Activated naive CD8-positive, alpha-beta T cell treated with anti-CD3 and anti-CD28 coated beads, Interleukin-2, amount 10 ng/mL, durations not matched to agents 7 days and 5 days (primary cell): ENCODE measurements around the gene PRAME. TPM values are rescaled to one million over a fixed set of nuclear protein-coding genes. Genes with fewer than 3 reads are reported as not detected.
"Not testable (repeated sequence)": the region's sequence is repeated elsewhere in the genome, so short reads cannot be mapped to it uniquely, and the experiment has no call there.

Source experiments
- ATAC-seq: fragments of 150-1000 bp; cut with Tn5 transposase; one replicate; pipeline ENCODE4 v1.10.0; 2021; ENCODE audit warnings: low read depth, moderate library complexity
- POLR2A ChIA-PET: fragments of 350-600 bp; sonication (Branson Sonifier 250); formaldehyde crosslinking; loops from one replicate; lab custom pipeline; 2021; ENCODE audit warnings: antibody characterized with exemption; lab: Charles Lee
- DNase-seq: peaks from one replicate; pipeline ENCODE4 v3.0.0; 2021
- H3K27ac Mint-ChIP-seq: one replicate; pipeline ENCODE4 v1.8.0; 2022; ENCODE audit warnings: mild to moderate bottlenecking, mixed read lengths
- H3K27me3 Mint-ChIP-seq: one replicate; pipeline ENCODE4 v1.8.0; 2022; ENCODE audit warnings: mild to moderate bottlenecking, moderate library complexity, mixed read lengths
- H3K36me3 Mint-ChIP-seq: one replicate; pipeline ENCODE4 v1.8.0; 2021; ENCODE audit warnings: mild to moderate bottlenecking, mixed read lengths
- H3K4me1 Mint-ChIP-seq: one replicate; pipeline ENCODE4 v1.8.0; 2021; ENCODE audit warnings: mixed read lengths
- H3K4me3 Mint-ChIP-seq: one replicate; pipeline ENCODE4 v1.8.0; 2022; ENCODE audit warnings: mild to moderate bottlenecking, moderate library complexity, mixed read lengths
- H3K9me3 Mint-ChIP-seq: one replicate; pipeline ENCODE4 v1.8.0; 2021; ENCODE audit warnings: mixed read lengths
- total RNA-seq, 2 experiments: library from RNA; stranded (reverse); gene quantifications; one replicate each; pipeline ENCODE4 v1.2.3, GENCODE V29; 2021

Gene PRAME
- total RNA-seq, 2 experiments from 2014 or later = not detected

- H3K4me1 Mint-ChIP-seq = no peaks in the 10 kb centered on the region
- POLR2A ChIA-PET = no interaction called here
- H3K36me3 Mint-ChIP-seq = no peaks in the 10 kb centered on the region
- ATAC-seq (no peak), DNase-seq (no peak)
- no peak overlapping the region for H3K27ac Mint-ChIP-seq
- H3K27me3 Mint-ChIP-seq = peaks cover 20% of the 10 kb centered on the region
- H3K4me3 Mint-ChIP-seq = no peak overlapping the region
- no peaks in the 10 kb centered on the region for H3K9me3 Mint-ChIP-seq
These were observed 39.5 kb downstream of the PRAME start for GRCh38 chr22:22519591-22519990.

GRCh38 chr22:22516992-22517391 is 42.1 kb downstream of the PRAME start:
- H3K36me3 Mint-ChIP-seq = no peaks in the 10 kb centered on the region
- H3K9me3 Mint-ChIP-seq = no peaks in the 10 kb centered on the region
- no peaks in the 10 kb centered on the region for H3K4me1 Mint-ChIP-seq
- peaks cover 31% of the 10 kb centered on the region for H3K27me3 Mint-ChIP-seq
- DNase-seq (no peak), ATAC-seq (no peak)
- POLR2A ChIA-PET = no interaction called here
- H3K4me3 Mint-ChIP-seq = no peak overlapping the region
- H3K27ac Mint-ChIP-seq = no peak overlapping the region

GRCh38 chr22:22515890-22516289 is 43.2 kb downstream of the PRAME start:
- POLR2A ChIA-PET = no interaction called here
- Mint-ChIP-seq H3K4me1 (no peaks in the 10 kb centered on the region), H3K4me3 (no peak overlapping the region), H3K27ac (no peak overlapping the region), H3K27me3 (peaks cover 32% of the 10 kb centered on the region), H3K9me3 (peaks cover 3% of the 10 kb centered on the region), H3K36me3 (no peaks in the 10 kb centered on the region)
- DNase-seq = no peak
- no peak for ATAC-seq

GRCh38 chr22:22514431-22514830 is 44.6 kb downstream of the PRAME start:
- DNase-seq, H3K9me3 Mint-ChIP-seq, ATAC-seq, H3K4me1 Mint-ChIP-seq, POLR2A ChIA-PET, H3K36me3 Mint-ChIP-seq, H3K4me3 Mint-ChIP-seq, H3K27ac Mint-ChIP-seq: not testable (repeated sequence)
- H3K27me3 Mint-ChIP-seq = peaks cover 31% of the 10 kb centered on the region

- POLR2A ChIA-PET = no interaction called here
- H3K27me3 Mint-ChIP-seq = peaks cover 29% of the 10 kb centered on the region
These were observed 45.4 kb downstream of the PRAME start for GRCh38 chr22:22513619-22514018.

GRCh38 chr22:22512951-22513350 is 46.1 kb downstream of the PRAME start:
- Mint-ChIP-seq H3K27me3 (peaks cover 29% of the 10 kb centered on the region), H3K27ac (no peak overlapping the region), H3K36me3 (peaks cover 2% of the 10 kb centered on the region), H3K9me3 (peaks cover 8% of the 10 kb centered on the region), H3K4me1 (peaks cover 5% of the 10 kb centered on the region), H3K4me3 (no peak overlapping the region)
- POLR2A ChIA-PET = no interaction called here
- DNase-seq (no peak), ATAC-seq (no peak)

More at GRCh38 chr22:22513619-22514018, 45.4 kb downstream of the PRAME start:
- Mint-ChIP-seq H3K36me3 (peaks cover 2% of the 10 kb centered on the region), H3K9me3 (peaks cover 8% of the 10 kb centered on the region), H3K4me3 (no peak overlapping the region), H3K27ac (no peak overlapping the region), H3K4me1 (peaks cover 4% of the 10 kb centered on the region)
- no peak for DNase-seq
- ATAC-seq = no peak

GRCh38 chr22:22510833-22511232 is 48.2 kb downstream of the PRAME start:
- ATAC-seq, POLR2A ChIA-PET, DNase-seq, H3K9me3 Mint-ChIP-seq, H3K27ac Mint-ChIP-seq, H3K36me3 Mint-ChIP-seq, H3K4me3 Mint-ChIP-seq: not testable (repeated sequence)
- peaks cover 12% of the 10 kb centered on the region for H3K4me1 Mint-ChIP-seq
- peaks cover 18% of the 10 kb centered on the region for H3K27me3 Mint-ChIP-seq

- Mint-ChIP-seq H3K27me3 (peaks cover 18% of the 10 kb centered on the region), H3K36me3 (peaks cover 12% of the 10 kb centered on the region), H3K4me1 (peaks cover 13% of the 10 kb centered on the region)
- POLR2A ChIA-PET, H3K27ac Mint-ChIP-seq, H3K9me3 Mint-ChIP-seq, ATAC-seq, DNase-seq, H3K4me3 Mint-ChIP-seq: not testable (repeated sequence)
These were observed 49.2 kb downstream of the PRAME start for GRCh38 chr22:22509912-22510311.

GRCh38 chr22:22508274-22509176 is 50.5 kb downstream of the PRAME start, which contains the start of gene ZNF280B:
Gene ZNF280B (minus strand): TSS chr22:22508742. CDS start chr22:22489398, 19,344 bp downstream.
- Mint-ChIP-seq H3K27ac (no peak within 1 kb of the TSS), H3K9me3 (peaks cover 8% of the 10 kb centered on the region), H3K4me3 (peak within 1 kb of the TSS; percentile 87), H3K27me3 (peaks cover 17% of the 10 kb centered on the region), H3K4me1 (peaks cover 15% of the 10 kb centered on the region), H3K36me3 (peaks cover 22% of the 10 kb centered on the region)
- POLR2A ChIA-PET = no interaction called here
- DNase-seq = peak; percentile 92
- peak; percentile 99 for ATAC-seq

- Mint-ChIP-seq H3K36me3 (peaks cover 22% of the 10 kb centered on the region), H3K27ac (no peak overlapping the region), H3K27me3 (peaks cover 10% of the 10 kb centered on the region), H3K4me1 (peaks cover 15% of the 10 kb centered on the region), H3K4me3 (peak overlapping the region; percentile 87), H3K9me3 (peaks cover 8% of the 10 kb centered on the region)
- POLR2A ChIA-PET = no interaction called here
- no peak for DNase-seq
- ATAC-seq = no peak
These were observed 51.3 kb downstream of the PRAME start for GRCh38 chr22:22507743-22508273.

GRCh38 chr22:22506736-22507135 is 52.3 kb downstream of the PRAME start:
- DNase-seq (no peak), ATAC-seq (no peak)
- POLR2A ChIA-PET = no interaction called here
- Mint-ChIP-seq H3K27ac (no peak overlapping the region), H3K27me3 (no peaks in the 10 kb centered on the region), H3K9me3 (peaks cover 8% of the 10 kb centered on the region), H3K4me3 (no peak overlapping the region), H3K36me3 (peaks cover 22% of the 10 kb centered on the region), H3K4me1 (peaks cover 15% of the 10 kb centered on the region)

GRCh38 chr22:22498267-22498666 is 60.8 kb downstream of the PRAME start:
- no peak overlapping the region for H3K27ac Mint-ChIP-seq
- H3K36me3 Mint-ChIP-seq = peaks cover 5% of the 10 kb centered on the region
- H3K4me3 Mint-ChIP-seq = no peak overlapping the region
- H3K4me1 Mint-ChIP-seq = no peaks in the 10 kb centered on the region
- no peak for DNase-seq
- no peaks in the 10 kb centered on the region for H3K9me3 Mint-ChIP-seq
- POLR2A ChIA-PET = no interaction called here
- no peaks in the 10 kb centered on the region for H3K27me3 Mint-ChIP-seq
- no peak for ATAC-seq
